OCI-LY7 (cell line): Measurements from ENCODE around the gene SYT2. TPM values are rescaled to one million over a fixed set of nuclear protein-coding genes. Genes with fewer than 3 reads are reported as not detected.
"Not testable (repeated sequence)": the region's sequence is repeated elsewhere in the genome, so short reads cannot be mapped to it uniquely, and the experiment has no call there.

ENCODE experiments used
- BruUV-seq: library from RNA; stranded (reverse); fragments of 400-500 nt; replicated peaks from 2 replicates; lab custom pipeline; 2021; lab: Mats Ljungman, UMichigan
- CTCF ChIA-PET: fragments of 300-600 bp; sonication (Branson Sonifier 250); formaldehyde crosslinking; loops from one replicate; lab custom pipeline; 2022; ENCODE audit warnings: antibody characterized with exemption; ENCODE audit not compliant: unreplicated experiment; lab: Charles Lee
- POLR2A ChIA-PET: fragments of 300-600 bp; sonication (Branson Sonifier 250); formaldehyde crosslinking; loops from one replicate; lab custom pipeline; 2022; ENCODE audit warnings: antibody characterized with exemption; lab: Charles Lee
- DNase-seq: peaks from one replicate; pipeline ENCODE4 v3.0.0-alpha.2; 2015; ENCODE audit warnings: low spot score
- H2AFZ ChIP-seq: fragments of 200-600 bp; sonication (generic), shearing (Covaris generic); 2 replicates; pipeline ENCODE4 v1.6.1; 2014; ENCODE audit warnings: mild to moderate bottlenecking, antibody characterized with exemption, low read length, moderate library complexity
- H3K27ac ChIP-seq: fragments of 200-600 bp; sonication (generic); 2 replicates; pipeline ENCODE4 v1.5.1; 2014; ENCODE audit warnings: mixed run types, low read depth, mild to moderate bottlenecking, moderate library complexity, low read length, inconsistent platforms; ENCODE audit not compliant: poor library complexity, severe bottlenecking
- H3K36me3 ChIP-seq: fragments of 200-600 bp; sonication (generic); 2 replicates; pipeline ENCODE4 v1.6.1; 2014; ENCODE audit warnings: mild to moderate bottlenecking, antibody characterized with exemption, low read length, moderate library complexity, mixed read lengths; ENCODE audit not compliant: insufficient read depth
- H3K4me1 ChIP-seq: fragments of 200-600 bp; sonication (generic); 2 replicates; pipeline ENCODE4 v1.5.1; 2014; ENCODE audit warnings: mild to moderate bottlenecking, low read length; ENCODE audit not compliant: insufficient read depth, poor library complexity, severe bottlenecking
- H3K4me2 ChIP-seq: fragments of 200-600 bp; sonication (generic); 2 replicates; pipeline ENCODE4 v1.6.1; 2014; ENCODE audit warnings: mild to moderate bottlenecking, low read length
- H3K4me3 ChIP-seq: fragments of 200-600 bp; sonication (generic); 2 replicates; pipeline ENCODE4 v1.5.1; 2014; ENCODE audit warnings: mild to moderate bottlenecking, low read depth, low read length; ENCODE audit not compliant: poor library complexity, severe bottlenecking
- H3K79me2 ChIP-seq: fragments of 200-600 bp; sonication (generic); 2 replicates; pipeline ENCODE4 v1.6.1; 2016; ENCODE audit warnings: low read depth, mild to moderate bottlenecking, low read length, moderate library complexity, mixed read lengths; ENCODE audit not compliant: insufficient read depth
- H3K9me2 ChIP-seq: fragments of 200-600 bp; sonication (generic); 2 replicates; pipeline ENCODE4 v1.6.1; 2016; ENCODE audit warnings: mild to moderate bottlenecking, low read length, mixed read lengths; ENCODE audit not compliant: insufficient read depth
- H3K9me3 ChIP-seq: fragments of 200-600 bp; sonication (generic); 2 replicates; pipeline ENCODE4 v1.6.1; 2014; ENCODE audit warnings: mild to moderate bottlenecking, mixed run types, low read length, mixed read lengths
- H4K20me1 ChIP-seq: fragments of 200-600 bp; sonication (generic); 2 replicates; pipeline ENCODE4 v1.6.1; 2014; ENCODE audit warnings: mild to moderate bottlenecking, antibody characterized with exemption, low read length, moderate library complexity, mixed read lengths; ENCODE audit not compliant: insufficient read depth
- EZH2phosphoT487 ChIP-seq: fragments of 200-600 bp; sonication (generic); IDR thresholded peaks from 2 replicates; pipeline ENCODE4 v1.6.1; 2018; ENCODE audit warnings: low read depth, borderline replicate concordance, mild to moderate bottlenecking, mixed run types, antibody characterized with exemption, low read length, moderate library complexity, mixed read lengths
- intact Hi-C: fragments of 100-400 bp; cut with micrococcal nuclease; formaldehyde crosslinking; loops from one replicate; pipeline ENCODE4 v1.10.0; 2022; ENCODE audit not compliant: unreplicated experiment
- total RNA-seq, 2 experiments: library from RNA; depleted of rRNA in 1 of 2; stranded (reverse); fragments of >200 nt in 1 of 2; shearing (Covaris generic) in 1 of 2; gene quantifications; 2 replicates each; pipeline ENCODE4 v1.2.3, GENCODE V29; 2014 to 2022
- TF ChIP-seq, protein P1 (sequence below): fragments of 200-600 bp; sonication (generic); conservative IDR thresholded peaks from 2 replicates; pipeline ENCODE4 v1.5.1; 2014; ENCODE audit warnings: mild to moderate bottlenecking, antibody characterized with exemption, low read length, moderate library complexity, mixed read lengths

SYT2 gene
- total RNA-seq, 2 experiments from 2014 or later, result not detected

DNA sequence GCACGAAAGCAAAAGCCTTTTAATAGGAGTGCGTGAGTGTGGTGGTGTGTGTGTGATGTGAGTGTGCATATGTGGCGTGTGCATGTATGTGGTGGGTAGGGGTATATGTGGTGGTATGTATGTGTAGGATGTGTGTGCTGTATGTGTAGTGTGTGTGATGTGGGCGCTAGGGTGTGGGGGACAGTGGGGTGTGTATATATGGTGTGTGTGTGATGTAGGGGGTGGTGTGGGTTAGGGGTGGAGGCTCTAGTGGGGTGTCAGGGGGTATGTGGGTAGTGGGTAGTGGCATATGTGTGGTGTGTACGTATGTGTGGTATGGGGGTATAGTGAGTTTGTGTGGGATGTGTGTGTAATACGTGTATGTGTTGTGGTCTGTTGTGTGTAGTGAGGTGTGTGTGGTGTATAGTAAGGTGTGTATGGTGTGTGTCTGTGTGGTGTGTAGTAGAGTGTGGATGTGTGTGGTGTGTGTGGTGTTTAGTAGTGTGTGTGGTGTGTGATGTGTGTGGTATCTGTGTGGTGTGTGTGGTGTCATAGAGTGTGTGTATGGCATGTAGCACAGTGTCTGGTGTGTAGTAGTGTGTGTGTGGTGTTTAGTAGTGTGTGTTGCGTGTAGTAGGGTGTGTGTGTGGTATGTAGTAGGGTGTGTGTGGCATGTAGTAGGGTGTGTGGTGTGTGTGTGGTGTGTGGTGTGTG is 86.0 kb downstream of the SYT2 start:
- no peak for DNase-seq
- BruUV-seq, result no TSS peak
- Histone ChIP-seq H3K4me2 (no peak overlapping the region), H3K9me3 (no peaks in the 10 kb centered on the region), H3K4me1 (peaks cover 25% of the 10 kb centered on the region), H4K20me1 (no peaks in the 10 kb centered on the region), H3K36me3 (no peaks in the 10 kb centered on the region), H3K4me3 (no peak overlapping the region), H3K27ac (no peak overlapping the region), H3K9me2 (no peaks in the 10 kb centered on the region), H2AFZ (no peak overlapping the region), H3K79me2 (no peaks in the 10 kb centered on the region)
- ChIA-PET CTCF (interaction anchor here (0.6 kb wide), 1 partner anchor 24 kb away, joined by 3 read pairs; no protein-coding TSS in a partner anchor), POLR2A (no interaction called here)
- intact Hi-C loops, result no loop called here
- TF ChIP-seq EZH2phosphoT487, result no peak
- TF ChIP-seq, protein P1, sequence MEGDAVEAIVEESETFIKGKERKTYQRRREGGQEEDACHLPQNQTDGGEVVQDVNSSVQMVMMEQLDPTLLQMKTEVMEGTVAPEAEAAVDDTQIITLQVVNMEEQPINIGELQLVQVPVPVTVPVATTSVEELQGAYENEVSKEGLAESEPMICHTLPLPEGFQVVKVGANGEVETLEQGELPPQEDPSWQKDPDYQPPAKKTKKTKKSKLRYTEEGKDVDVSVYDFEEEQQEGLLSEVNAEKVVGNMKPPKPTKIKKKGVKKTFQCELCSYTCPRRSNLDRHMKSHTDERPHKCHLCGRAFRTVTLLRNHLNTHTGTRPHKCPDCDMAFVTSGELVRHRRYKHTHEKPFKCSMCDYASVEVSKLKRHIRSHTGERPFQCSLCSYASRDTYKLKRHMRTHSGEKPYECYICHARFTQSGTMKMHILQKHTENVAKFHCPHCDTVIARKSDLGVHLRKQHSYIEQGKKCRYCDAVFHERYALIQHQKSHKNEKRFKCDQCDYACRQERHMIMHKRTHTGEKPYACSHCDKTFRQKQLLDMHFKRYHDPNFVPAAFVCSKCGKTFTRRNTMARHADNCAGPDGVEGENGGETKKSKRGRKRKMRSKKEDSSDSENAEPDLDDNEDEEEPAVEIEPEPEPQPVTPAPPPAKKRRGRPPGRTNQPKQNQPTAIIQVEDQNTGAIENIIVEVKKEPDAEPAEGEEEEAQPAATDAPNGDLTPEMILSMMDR, result no peak

DNA sequence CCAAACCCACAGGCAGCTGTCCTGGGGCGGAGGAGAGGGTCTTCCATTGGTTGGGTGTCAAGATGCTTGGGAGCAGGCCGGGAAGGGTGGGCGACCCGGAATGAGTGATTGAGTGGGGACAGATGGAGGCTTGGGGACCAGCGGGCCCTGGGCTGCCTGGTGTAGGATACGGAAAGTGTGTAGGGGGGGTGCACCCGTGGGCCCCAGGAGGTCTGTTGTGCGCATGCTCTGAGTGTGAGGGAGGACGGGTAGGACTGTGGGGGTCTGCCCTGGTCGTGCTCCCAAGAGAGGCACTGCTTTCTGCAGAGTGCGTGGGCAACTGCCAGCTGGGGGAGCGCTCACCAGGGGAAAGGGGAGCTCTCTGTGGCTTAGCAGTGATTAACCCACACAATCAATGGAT is 86.8 kb downstream of the SYT2 start:
- DNase-seq, H3K4me3 ChIP-seq, H3K27ac ChIP-seq, H3K9me2 ChIP-seq, POLR2A ChIA-PET, BruUV-seq, H3K4me2 ChIP-seq, H3K9me3 ChIP-seq, H3K79me2 ChIP-seq, intact Hi-C loops, H3K36me3 ChIP-seq, H4K20me1 ChIP-seq, H2AFZ ChIP-seq: not testable (repeated sequence)
- CTCF ChIA-PET, result interaction anchor here (0.6 kb wide), 1 partner anchor 25 kb away, joined by 3 read pairs; no protein-coding TSS in a partner anchor
- peaks cover 19% of the 10 kb centered on the region for H3K4me1 ChIP-seq

DNA sequence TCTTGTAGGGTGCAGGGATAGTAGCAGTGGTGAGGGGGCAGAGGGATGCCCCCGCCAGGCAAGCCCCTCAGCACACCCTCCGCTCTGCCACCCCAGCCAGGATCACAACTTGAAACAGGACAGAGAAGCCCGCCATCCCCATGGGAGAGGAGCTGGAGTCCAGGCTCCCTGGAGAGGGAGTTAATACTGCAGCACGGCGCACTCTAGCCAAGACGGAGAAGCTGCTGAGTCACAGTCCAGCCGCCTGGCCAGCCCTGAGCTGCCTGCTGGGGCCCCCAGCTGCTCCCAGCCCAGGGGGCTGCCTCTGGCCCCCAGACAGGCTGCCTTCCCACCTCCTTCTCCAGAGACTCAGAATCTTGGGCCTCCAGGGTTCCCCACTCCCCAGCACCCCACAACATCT is 87.2 kb downstream of the SYT2 start:
- ChIA-PET CTCF (no interaction called here), POLR2A (no interaction called here)
- intact Hi-C loops, result no loop called here
- Histone ChIP-seq H2AFZ (no peak overlapping the region), H3K4me2 (no peak overlapping the region), H3K4me3 (no peak overlapping the region), H3K27ac (no peak overlapping the region), H3K9me3 (no peaks in the 10 kb centered on the region), H3K36me3 (no peaks in the 10 kb centered on the region), H4K20me1 (no peaks in the 10 kb centered on the region), H3K79me2 (no peaks in the 10 kb centered on the region), H3K9me2 (no peaks in the 10 kb centered on the region), H3K4me1 (peaks cover 19% of the 10 kb centered on the region)
- no peak for TF ChIP-seq EZH2phosphoT487
- TF ChIP-seq, protein P1, result no peak
- DNase-seq, result no peak
- no TSS peak for BruUV-seq
